AG04449 (cell line): Measurements from ENCODE around the gene ADGRD2.
A peak's percentile ranks its signal among the peaks of the same experiment; 100 is the strongest.

ENCODE experiments used
- CTCF ChIA-PET: fragments of 350-600 bp; formaldehyde crosslinking; extraction: SDS; loops from one replicate; lab custom pipeline; 2021; ENCODE audit warnings: antibody characterized with exemption; lab: Yijun Ruan, JAX
- POLR2A ChIA-PET: fragments of 400-600, 350-600 bp; formaldehyde crosslinking; extraction: SDS; loops from one replicate; lab custom pipeline; 2020; ENCODE audit warnings: antibody characterized with exemption, inconsistent platforms; lab: Yijun Ruan, JAX
- DNase-seq: peaks from one replicate; pipeline ENCODE4 v3.0.0-alpha.2; 2010; ENCODE audit warnings: low read depth, low spot score
- H3K4me3 ChIP-seq: 2 replicates; pipeline ENCODE4 v1.5.1; 2011; ENCODE audit warnings: low read depth, mild to moderate bottlenecking, control low read depth, low read length
- CTCF ChIP-seq: IDR thresholded peaks from one replicate; pipeline ENCODE4 v1.5.1; 2011; ENCODE audit warnings: mild to moderate bottlenecking, moderate library complexity, low read length, control low read depth, inconsistent platforms; ENCODE audit not compliant: insufficient read depth; ENCODE audit errors: missing control alignments

The ADGRD2 gene, protein sequence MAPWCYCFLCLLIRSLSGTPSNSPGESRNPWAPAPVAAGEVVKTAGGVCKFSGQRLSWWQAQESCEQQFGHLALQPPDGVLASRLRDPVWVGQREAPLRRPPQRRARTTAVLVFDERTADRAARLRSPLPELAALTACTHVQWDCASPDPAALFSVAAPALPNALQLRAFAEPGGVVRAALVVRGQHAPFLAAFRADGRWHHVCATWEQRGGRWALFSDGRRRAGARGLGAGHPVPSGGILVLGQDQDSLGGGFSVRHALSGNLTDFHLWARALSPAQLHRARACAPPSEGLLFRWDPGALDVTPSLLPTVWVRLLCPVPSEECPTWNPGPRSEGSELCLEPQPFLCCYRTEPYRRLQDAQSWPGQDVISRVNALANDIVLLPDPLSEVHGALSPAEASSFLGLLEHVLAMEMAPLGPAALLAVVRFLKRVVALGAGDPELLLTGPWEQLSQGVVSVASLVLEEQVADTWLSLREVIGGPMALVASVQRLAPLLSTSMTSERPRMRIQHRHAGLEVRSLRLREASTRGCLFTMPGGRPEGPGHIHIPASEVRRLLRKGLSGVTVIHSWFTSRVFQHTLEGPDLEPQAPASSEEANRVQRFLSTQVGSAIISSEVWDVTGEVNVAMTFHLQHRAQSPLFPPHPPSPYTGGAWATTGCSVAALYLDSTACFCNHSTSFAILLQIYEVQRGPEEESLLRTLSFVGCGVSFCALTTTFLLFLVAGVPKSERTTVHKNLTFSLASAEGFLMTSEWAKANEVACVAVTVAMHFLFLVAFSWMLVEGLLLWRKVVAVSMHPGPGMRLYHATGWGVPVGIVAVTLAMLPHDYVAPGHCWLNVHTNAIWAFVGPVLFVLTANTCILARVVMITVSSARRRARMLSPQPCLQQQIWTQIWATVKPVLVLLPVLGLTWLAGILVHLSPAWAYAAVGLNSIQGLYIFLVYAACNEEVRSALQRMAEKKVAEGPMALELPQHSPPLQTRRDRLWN

DNA sequence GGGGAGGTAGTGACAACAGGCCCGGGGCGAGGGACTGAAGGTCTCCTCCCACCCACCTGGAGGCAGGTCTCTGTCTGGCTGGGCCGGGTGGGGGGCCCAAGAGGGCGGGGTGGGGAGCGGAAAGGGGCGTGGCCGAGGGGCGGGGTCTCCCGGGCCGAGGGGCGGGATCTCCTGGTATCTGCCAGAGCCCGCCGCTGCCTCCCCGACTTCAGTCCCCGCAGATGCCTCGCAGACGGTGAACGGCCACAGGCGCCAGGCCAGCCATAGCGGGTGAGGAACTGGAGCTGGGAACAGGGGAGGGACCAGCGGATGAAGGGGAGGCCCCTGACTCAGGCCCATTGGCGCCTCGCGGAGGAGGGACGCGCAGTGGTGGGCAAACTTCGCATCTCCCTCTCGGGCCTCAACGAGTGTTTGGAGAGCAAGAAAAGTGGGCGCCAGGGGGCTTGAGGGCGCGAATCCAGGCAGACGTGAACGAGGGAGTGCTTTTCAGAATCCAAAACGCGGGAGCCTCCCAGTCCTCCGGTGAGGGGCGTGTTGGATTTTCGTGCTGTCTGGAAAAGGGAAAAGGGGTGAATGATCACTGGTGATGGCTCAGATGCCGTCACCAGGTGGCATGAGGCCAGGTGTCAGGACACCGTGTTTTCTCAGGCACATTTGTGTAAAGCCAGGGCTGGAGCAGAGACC is at the start of gene ADGRD2:
TSS of gene ADGRD2 (plus strand) at position 211 of the 684 bp plus-strand sequence. CDS start 1,216 bp downstream, outside the sequence.
- DNase-seq = no peak
- ChIA-PET POLR2A (no interaction called here), CTCF (interaction anchor here (1.4 to 1.7 kb wide), 3 partner anchors 10 to 33 kb away, joined by 3 to 12 read pairs (median 3); no protein-coding TSS in a partner anchor)
- TF ChIP-seq CTCF = no peak
- H3K4me3 ChIP-seq = peak within 1 kb of the TSS; percentile 15; the same call in 1 of the 2 replicates

- H3K4me3 ChIP-seq = no peak overlapping the region
- no peak for TF ChIP-seq CTCF
- ChIA-PET CTCF (interaction anchor here (1.1 to 16.5 kb wide), 2 partner anchors 12 to 133 kb away, joined by 3 to 177 read pairs; no protein-coding TSS in a partner anchor), POLR2A (no interaction called here)
- no peak for DNase-seq
These were observed 47.0 kb upstream of the ADGRD2 start for GRCh38 chr9:124403246-124403645.

- ChIA-PET POLR2A (no interaction called here), CTCF (interaction anchor here (1.1 to 16.5 kb wide), 8 partner anchors 9 to 352 kb away, joined by 3 to 263 read pairs (median 10); no protein-coding TSS in a partner anchor)
- TF ChIP-seq CTCF = no peak
- DNase-seq = no peak
- no peak overlapping the region for H3K4me3 ChIP-seq
These were observed 40.8 kb upstream of the ADGRD2 start for GRCh38 chr9:124409410-124409809.

- H3K4me3 ChIP-seq = no peak overlapping the region
- ChIA-PET POLR2A (interaction anchor here (0.9 to 1.1 kb wide), 2 partner anchors 8 to 15 kb away, joined by 3 to 4 read pairs; no protein-coding TSS in a partner anchor), CTCF (interaction anchor here (0.6 to 16.5 kb wide), 26 partner anchors 8 to 356 kb away, joined by 3 to 263 read pairs (median 4); no protein-coding TSS in a partner anchor)
- TF ChIP-seq CTCF = no peak
- no peak for DNase-seq
These were observed 39.8 kb upstream of the ADGRD2 start for GRCh38 chr9:124410321-124410913.

GRCh38 chr9:124411514-124412227 is 38.6 kb upstream of the ADGRD2 start:
- peak; percentile 45 for DNase-seq
- TF ChIP-seq CTCF = no peak
- CTCF ChIA-PET = interaction anchor here (1.0 to 16.5 kb wide), 5 partner anchors 9 to 125 kb away, joined by 3 to 263 read pairs (median 91); no protein-coding TSS in a partner anchor
- H3K4me3 ChIP-seq = no peak overlapping the region
- POLR2A ChIA-PET = interaction anchor here (1.1 kb wide), 2 partner anchors 16 to 19 kb away, joined by 3 to 4 read pairs; no protein-coding TSS in a partner anchor
